Caco-2 (cell line): ENCODE results near the gene AP2B1. TPM values are rescaled to one million over a fixed set of nuclear protein-coding genes. Genes with fewer than 3 reads are reported as not detected.

Source experiments
- BruUV-seq: library from RNA; stranded (reverse); fragments of 400-500 nt; replicated peaks from 2 replicates; lab custom pipeline; 2021; lab: Mats Ljungman, UMichigan
- CTCF ChIA-PET: fragments of 300-600 bp; sonication (Branson Sonifier 250); formaldehyde crosslinking; loops from one replicate; lab custom pipeline; 2022; ENCODE audit warnings: antibody characterized with exemption; lab: Charles Lee
- POLR2A ChIA-PET: fragments of 300-600 bp; sonication (Branson Sonifier 250); formaldehyde crosslinking; loops from one replicate; lab custom pipeline; 2022; ENCODE audit warnings: antibody characterized with exemption; lab: Charles Lee
- DNase-seq, 2 experiments: peaks; one replicate each; pipeline versions ENCODE4 v3.0.0 to v3.0.0-alpha.2; 2020 to 2022
- H3K27me3 ChIP-seq: replicated peaks from 2 replicates; pipeline ENCODE4 v1.6.0; 2011; ENCODE audit warnings: low read length; ENCODE audit not compliant: control insufficient read depth, insufficient read depth
- H3K36me3 ChIP-seq: 2 replicates; pipeline ENCODE4 v1.5.1; 2011; ENCODE audit warnings: low read length; ENCODE audit not compliant: control insufficient read depth, insufficient read depth
- H3K4me1 ChIP-seq: fragments of 250-450 bp; sonication (Bioruptor Pico); 2 replicates; pipeline ENCODE4 v1.5.1; 2020; ENCODE audit warnings: mild to moderate bottlenecking
- H3K4me3 ChIP-seq: 2 replicates; pipeline ENCODE4 v1.5.1; 2011; ENCODE audit warnings: low read depth, mild to moderate bottlenecking, control low read depth, low read length
- H3K9me3 ChIP-seq: fragments of 250-450 bp; sonication (Bioruptor Pico); 2 replicates; pipeline ENCODE4 v1.5.1; 2020; ENCODE audit warnings: mild to moderate bottlenecking, moderate library complexity
- H3K27ac Mint-ChIP-seq: one replicate; pipeline ENCODE4 v1.8.0; 2022; ENCODE audit warnings: mixed read lengths; ENCODE audit not compliant: unreplicated experiment
- H3K27me3 Mint-ChIP-seq: one replicate; pipeline ENCODE4 v1.8.0; 2022; ENCODE audit warnings: mixed read lengths; ENCODE audit not compliant: insufficient read depth, unreplicated experiment
- H3K36me3 Mint-ChIP-seq: one replicate; pipeline ENCODE4 v1.8.0; 2022; ENCODE audit warnings: mild to moderate bottlenecking, mixed read lengths; ENCODE audit not compliant: insufficient read depth, unreplicated experiment
- H3K4me1 Mint-ChIP-seq: one replicate; pipeline ENCODE4 v1.8.0; 2022; ENCODE audit warnings: low read depth, mixed read lengths; ENCODE audit not compliant: unreplicated experiment
- H3K4me3 Mint-ChIP-seq: one replicate; pipeline ENCODE4 v1.8.0; 2022; ENCODE audit warnings: mild to moderate bottlenecking, moderate library complexity, mixed read lengths; ENCODE audit not compliant: unreplicated experiment
- H3K9me3 Mint-ChIP-seq: one replicate; pipeline ENCODE4 v1.8.0; 2022; ENCODE audit warnings: mixed read lengths; ENCODE audit not compliant: unreplicated experiment
- CTCF ChIP-seq, 2 experiments: fragments of 200-600 bp in 1 of 2; IDR thresholded peaks; 1 replicate in 1 of 2; 2 replicates in 1 of 2; pipeline versions ENCODE4 v1.5.1 to v1.8.0; 2011 to 2022; ENCODE audit warnings: antibody characterized with exemption in 1 of 2, control low read depth in 1 of 2, inconsistent platforms in 1 of 2, low read depth in 1 of 2, low read length in 1 of 2, mild to moderate bottlenecking in 1 of 2, moderate library complexity in 1 of 2; ENCODE audit not compliant: insufficient read depth in 1 of 2, severe bottlenecking in 1 of 2, unreplicated experiment in 1 of 2
- intact Hi-C: fragments of 100-400 bp; cut with micrococcal nuclease; formaldehyde crosslinking; loops from one replicate; pipeline ENCODE4 v1.10.0; 2022; ENCODE audit not compliant: unreplicated experiment
- total RNA-seq: library from RNA; stranded (reverse); gene quantifications from 2 replicates; pipeline ENCODE4 v1.2.3, GENCODE V29; 2022

AP2B1 gene
- total RNA-seq, 1 experiment from 2014 or later, result 228 TPM

- intact Hi-C loops, result no loop called here
- BruUV-seq, result no TSS peak
- H3K27me3 ChIP-seq, result no peaks in the 10 kb centered on the region
- no peak for DNase-seq
- ChIA-PET CTCF (no interaction called here), POLR2A (no interaction called here)
- Mint-ChIP-seq H3K9me3 (no peaks in the 10 kb centered on the region), H3K27ac (no peak overlapping the region), H3K4me1 (no peaks in the 10 kb centered on the region), H3K27me3 (no peaks in the 10 kb centered on the region), H3K4me3 (no peak overlapping the region), H3K36me3 (peaks cover 60% of the 10 kb centered on the region)
- TF ChIP-seq CTCF (IDR thresholded peaks at IDR 0.05; ENCODE audit: insufficient read depth in 1 of 2, low read depth in 1 of 2, low read length in 1 of 2, severe bottlenecking in 1 of 2, unreplicated experiment in 1 of 2), result no peak
- no peaks in the 10 kb centered on the region for H3K9me3 ChIP-seq
- no peaks in the 10 kb centered on the region for H3K4me1 ChIP-seq
- peaks cover 1% of the 10 kb centered on the region; the same call in 1 of the 2 replicates for H3K36me3 ChIP-seq
- no peak overlapping the region for H3K4me3 ChIP-seq
These were observed 58.8 kb downstream of the AP2B1 start for GRCh38 chr17:35645923-35646322.

- Histone ChIP-seq H3K9me3 (no peaks in the 10 kb centered on the region), H3K36me3 (no peaks in the 10 kb centered on the region; the same call in 1 of the 2 replicates), H3K27me3 (no peaks in the 10 kb centered on the region), H3K4me3 (no peak overlapping the region), H3K4me1 (0 out of 2 replicates have a peak, but pooled peaks cover 3% of the 10 kb centered on the region)
- no TSS peak for BruUV-seq
- no peak for TF ChIP-seq CTCF (IDR thresholded peaks at IDR 0.05; ENCODE audit: insufficient read depth in 1 of 2, low read depth in 1 of 2, low read length in 1 of 2, severe bottlenecking in 1 of 2, unreplicated experiment in 1 of 2)
- ChIA-PET POLR2A (no interaction called here), CTCF (no interaction called here)
- intact Hi-C loops, result no loop called here
- Mint-ChIP-seq H3K27me3 (no peaks in the 10 kb centered on the region), H3K4me3 (no peak overlapping the region), H3K9me3 (no peaks in the 10 kb centered on the region), H3K27ac (no peak overlapping the region), H3K36me3 (peaks cover 38% of the 10 kb centered on the region), H3K4me1 (no peaks in the 10 kb centered on the region)
- no peak for DNase-seq
These were observed 64.3 kb downstream of the AP2B1 start for GRCh38 chr17:35651467-35651866.

GRCh38 chr17:35653619-35654361, 66.7 kb downstream of the AP2B1 start:
- intact Hi-C loops, result no loop called here
- no peaks in the 10 kb centered on the region for H3K27me3 ChIP-seq
- Mint-ChIP-seq H3K9me3 (no peaks in the 10 kb centered on the region), H3K27ac (no peak overlapping the region), H3K36me3 (peaks cover 36% of the 10 kb centered on the region), H3K4me3 (no peak overlapping the region), H3K27me3 (no peaks in the 10 kb centered on the region), H3K4me1 (no peaks in the 10 kb centered on the region)
- 0 out of 2 replicates have a peak, but pooled peaks cover 3% of the 10 kb centered on the region for H3K4me1 ChIP-seq
- H3K4me3 ChIP-seq, result no peak overlapping the region
- DNase-seq, result no peak
- POLR2A ChIA-PET, result no interaction called here
- CTCF ChIA-PET, result interaction anchor here (0.5 to 0.8 kb wide), 2 partner anchors 37 to 94 kb away, joined by 3 read pairs; no protein-coding TSS in a partner anchor
- TF ChIP-seq CTCF (IDR thresholded peaks at IDR 0.05; ENCODE audit: insufficient read depth in 1 of 2, low read depth in 1 of 2, low read length in 1 of 2, severe bottlenecking in 1 of 2, unreplicated experiment in 1 of 2), result no peak
- no peaks in the 10 kb centered on the region; the same call in 1 of the 2 replicates for H3K36me3 ChIP-seq
- no TSS peak for BruUV-seq
- H3K9me3 ChIP-seq, result no peaks in the 10 kb centered on the region
